ENCODE data around the gene EPHA7.

The EPHA7 gene

DNA sequence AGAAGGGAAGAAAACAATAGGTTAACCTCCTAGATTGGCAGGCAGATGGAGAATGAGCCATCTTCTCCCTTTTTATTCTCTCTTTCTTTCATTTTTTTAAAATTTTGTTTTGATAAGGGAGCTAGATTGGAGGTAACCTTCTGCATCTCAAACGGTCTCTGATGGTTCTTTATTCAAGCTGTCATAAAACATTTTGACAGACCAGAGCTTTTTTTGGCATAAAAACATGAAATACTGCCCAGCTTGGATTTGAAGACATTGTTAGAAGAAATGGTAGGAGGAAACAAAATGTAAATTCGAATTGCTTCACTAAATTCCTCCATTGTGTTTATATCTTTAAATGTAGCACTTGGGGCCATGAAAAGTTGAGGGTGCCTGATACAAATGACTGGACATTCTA is 158.5 kb downstream of the EPHA7 start:
- H2AFZ ChIP-seq = no peak overlapping the region
- H3K79me2 ChIP-seq = no peaks in the 10 kb centered on the region
- no peaks in the 10 kb centered on the region for H3K36me3 ChIP-seq (ENCODE audit: control insufficient read depth, insufficient read depth, low read length)
- no peak overlapping the region for H3K9ac ChIP-seq
- H3K27ac ChIP-seq = no peak overlapping the region
- no peak overlapping the region for H3K4me3 ChIP-seq (ENCODE audit: low read depth, low read length)
- TF ChIP-seq, protein P1, sequence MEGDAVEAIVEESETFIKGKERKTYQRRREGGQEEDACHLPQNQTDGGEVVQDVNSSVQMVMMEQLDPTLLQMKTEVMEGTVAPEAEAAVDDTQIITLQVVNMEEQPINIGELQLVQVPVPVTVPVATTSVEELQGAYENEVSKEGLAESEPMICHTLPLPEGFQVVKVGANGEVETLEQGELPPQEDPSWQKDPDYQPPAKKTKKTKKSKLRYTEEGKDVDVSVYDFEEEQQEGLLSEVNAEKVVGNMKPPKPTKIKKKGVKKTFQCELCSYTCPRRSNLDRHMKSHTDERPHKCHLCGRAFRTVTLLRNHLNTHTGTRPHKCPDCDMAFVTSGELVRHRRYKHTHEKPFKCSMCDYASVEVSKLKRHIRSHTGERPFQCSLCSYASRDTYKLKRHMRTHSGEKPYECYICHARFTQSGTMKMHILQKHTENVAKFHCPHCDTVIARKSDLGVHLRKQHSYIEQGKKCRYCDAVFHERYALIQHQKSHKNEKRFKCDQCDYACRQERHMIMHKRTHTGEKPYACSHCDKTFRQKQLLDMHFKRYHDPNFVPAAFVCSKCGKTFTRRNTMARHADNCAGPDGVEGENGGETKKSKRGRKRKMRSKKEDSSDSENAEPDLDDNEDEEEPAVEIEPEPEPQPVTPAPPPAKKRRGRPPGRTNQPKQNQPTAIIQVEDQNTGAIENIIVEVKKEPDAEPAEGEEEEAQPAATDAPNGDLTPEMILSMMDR (IDR thresholded peaks at IDR 0.05) = no peak
- H3K4me2 ChIP-seq (ENCODE audit: low read length) = no peak overlapping the region
- no peaks in the 10 kb centered on the region for H3K27me3 ChIP-seq (ENCODE audit: control insufficient read depth, insufficient read depth, low read length)
- no peaks in the 10 kb centered on the region for H3K4me1 ChIP-seq
- H3K9me3 ChIP-seq (ENCODE audit: control insufficient read depth, low read length) = no peaks in the 10 kb centered on the region

DNA sequence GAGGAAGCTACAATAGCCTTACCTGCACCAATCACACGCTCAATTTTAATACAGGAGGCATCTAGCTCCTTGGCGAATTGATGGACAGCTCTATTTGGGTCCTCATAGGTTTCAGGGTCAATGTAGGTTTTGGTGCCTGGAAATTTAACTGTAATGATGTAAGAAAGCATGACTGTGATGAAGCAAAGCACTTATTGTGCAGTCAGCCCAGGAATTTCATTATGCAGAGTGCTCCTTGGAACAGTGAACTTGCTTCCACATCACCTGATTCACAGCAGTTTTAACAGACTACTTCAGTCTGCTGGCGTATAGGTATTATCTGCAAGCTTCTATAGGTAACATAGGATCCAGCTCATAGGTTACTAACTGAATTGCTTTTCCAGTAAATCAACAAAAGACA is 160.0 kb downstream of the EPHA7 start:
- Histone ChIP-seq H3K4me3 (ENCODE audit: low read depth, low read length) (no peak overlapping the region), H2AFZ (no peak overlapping the region), H3K4me1 (no peaks in the 10 kb centered on the region), H3K4me2 (ENCODE audit: low read length) (no peak overlapping the region), H3K27me3 (ENCODE audit: control insufficient read depth, insufficient read depth, low read length) (no peaks in the 10 kb centered on the region), H3K9me3 (ENCODE audit: control insufficient read depth, low read length) (no peaks in the 10 kb centered on the region), H3K9ac (no peak overlapping the region), H3K27ac (no peak overlapping the region), H3K79me2 (no peaks in the 10 kb centered on the region), H3K36me3 (ENCODE audit: control insufficient read depth, insufficient read depth, low read length) (no peaks in the 10 kb centered on the region)
- TF ChIP-seq, protein P1 (IDR thresholded peaks at IDR 0.05) = no peak

DNA sequence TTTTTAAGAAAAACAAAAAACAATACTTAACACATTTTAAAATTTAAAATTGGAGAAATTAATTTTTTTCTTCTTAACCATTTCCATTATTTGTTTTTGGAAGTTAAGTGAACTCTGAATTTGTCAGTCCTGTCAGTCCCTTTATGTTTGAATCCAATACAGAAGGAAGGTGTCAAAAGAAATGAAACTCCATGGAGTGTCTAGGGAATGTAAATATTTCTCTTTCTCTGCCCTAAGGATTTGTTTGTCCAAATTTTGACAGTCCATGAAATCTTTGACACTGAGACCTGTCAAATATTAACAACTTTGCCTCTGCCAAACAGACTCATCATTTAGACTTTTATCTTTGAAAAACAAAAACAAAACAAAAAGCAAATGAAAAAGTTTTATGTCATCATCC is 166.4 kb downstream of the EPHA7 start:
- Histone ChIP-seq H3K9ac (no peak overlapping the region), H3K27ac (no peak overlapping the region), H3K4me2 (ENCODE audit: low read length) (no peak overlapping the region), H3K4me1 (peaks cover 7% of the 10 kb centered on the region), H3K36me3 (ENCODE audit: control insufficient read depth, insufficient read depth, low read length) (no peaks in the 10 kb centered on the region), H3K27me3 (ENCODE audit: control insufficient read depth, insufficient read depth, low read length) (no peaks in the 10 kb centered on the region), H3K4me3 (ENCODE audit: low read depth, low read length) (no peak overlapping the region), H3K79me2 (no peaks in the 10 kb centered on the region), H2AFZ (no peak overlapping the region), H3K9me3 (ENCODE audit: control insufficient read depth, low read length) (no peaks in the 10 kb centered on the region)
- TF ChIP-seq, protein P1 (IDR thresholded peaks at IDR 0.05) = no peak

DNA sequence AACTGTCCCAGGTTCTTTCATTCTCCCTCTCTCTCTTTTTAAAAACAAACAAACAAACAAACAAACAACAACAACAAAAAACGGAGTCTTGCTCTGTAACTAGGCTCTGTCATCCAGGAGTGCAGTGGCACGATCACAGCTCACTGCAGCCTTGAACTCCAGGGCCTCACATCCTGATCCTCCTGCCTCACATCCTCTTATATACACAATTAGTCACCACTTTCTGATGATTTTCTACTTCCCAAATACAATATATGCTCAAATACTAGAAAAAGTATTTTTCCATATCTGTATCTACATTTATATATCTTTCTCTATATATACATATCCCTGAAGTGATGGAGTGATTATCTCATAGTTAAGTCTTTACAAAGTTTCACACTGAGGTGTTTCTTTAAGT is 170.7 kb downstream of the EPHA7 start:
- H2AFZ ChIP-seq = no peak overlapping the region
- H3K4me1 ChIP-seq = peaks cover 16% of the 10 kb centered on the region
- no peak overlapping the region for H3K9ac ChIP-seq
- H3K4me3 ChIP-seq (ENCODE audit: low read depth, low read length) = no peak overlapping the region
- no peaks in the 10 kb centered on the region for H3K27me3 ChIP-seq (ENCODE audit: control insufficient read depth, insufficient read depth, low read length)
- TF ChIP-seq, protein P1 (IDR thresholded peaks at IDR 0.05) = no peak
- no peaks in the 10 kb centered on the region for H3K79me2 ChIP-seq
- peak overlapping the region; percentile 16 for H3K27ac ChIP-seq
- no peaks in the 10 kb centered on the region for H3K9me3 ChIP-seq (ENCODE audit: control insufficient read depth, low read length)
- H3K36me3 ChIP-seq (ENCODE audit: control insufficient read depth, insufficient read depth, low read length) = no peaks in the 10 kb centered on the region
- H3K4me2 ChIP-seq (ENCODE audit: low read length) = no peak overlapping the region

DNA sequence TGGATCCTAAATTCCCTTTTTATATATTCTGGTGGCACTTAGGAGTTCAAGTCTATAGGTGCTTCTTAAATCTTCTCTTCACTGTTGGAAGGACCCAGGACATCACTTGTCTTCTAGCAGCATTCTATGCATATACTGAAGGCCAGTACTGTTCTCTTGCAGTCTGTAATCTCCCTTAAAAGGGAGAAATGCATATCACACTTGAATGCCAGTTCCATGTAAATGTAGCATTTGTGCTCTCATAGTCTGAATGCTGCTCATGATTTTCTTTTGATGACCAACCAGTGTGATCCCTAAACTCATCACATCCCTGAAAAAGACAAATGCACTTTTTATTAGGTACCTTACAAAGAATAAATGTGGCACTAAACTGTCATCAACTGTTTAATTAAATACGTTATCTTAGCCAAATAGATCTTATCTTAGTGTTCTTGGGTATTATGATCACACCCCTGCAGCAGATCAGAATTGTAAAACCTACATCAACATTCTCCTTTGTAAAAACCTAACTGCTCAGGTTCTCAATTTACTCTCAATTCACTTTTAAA is 176.1 kb downstream of the EPHA7 start:
- Histone ChIP-seq H3K36me3 (ENCODE audit: control insufficient read depth, insufficient read depth, low read length) (no peaks in the 10 kb centered on the region), H3K4me1 (peaks cover 30% of the 10 kb centered on the region), H3K79me2 (no peaks in the 10 kb centered on the region), H3K9ac (no peak overlapping the region), H3K4me2 (ENCODE audit: low read length) (no peak overlapping the region), H3K27ac (peak overlapping the region; percentile 16), H3K4me3 (ENCODE audit: low read depth, low read length) (no peak overlapping the region), H2AFZ (no peak overlapping the region), H3K27me3 (ENCODE audit: control insufficient read depth, insufficient read depth, low read length) (no peaks in the 10 kb centered on the region), H3K9me3 (ENCODE audit: control insufficient read depth, low read length) (no peaks in the 10 kb centered on the region)
- TF ChIP-seq, protein P1 (IDR thresholded peaks at IDR 0.05) = no peak

Measured in parathyroid adenoma (tissue), 2 donors.